T-helper 2 cell treated with Interferon-gamma antibody and Interleukin-4, amounts not matched to agents 5 μg/mL and 100 μg/mL, for 36 hours (primary cell): ENCODE results near the gene MCU.

Experiments
- DNase-seq: peaks from one replicate; pipeline ENCODE4 v3.0.0; 2021; ENCODE audit warnings: low spot score
- H3K27ac Mint-ChIP-seq: one replicate; pipeline ENCODE4 v1.8.0; 2021; ENCODE audit warnings: mild to moderate bottlenecking, mixed read lengths
- H3K27me3 Mint-ChIP-seq: one replicate; pipeline ENCODE4 v1.8.0; 2021; ENCODE audit warnings: low read depth, mixed read lengths
- H3K36me3 Mint-ChIP-seq: one replicate; pipeline ENCODE4 v1.8.0; 2021; ENCODE audit warnings: low read depth, mixed read lengths
- H3K4me1 Mint-ChIP-seq: one replicate; pipeline ENCODE4 v1.8.0; 2021; ENCODE audit warnings: low read depth, mixed read lengths
- H3K4me3 Mint-ChIP-seq: one replicate; pipeline ENCODE4 v1.8.0; 2022; ENCODE audit warnings: mild to moderate bottlenecking, moderate library complexity, mixed read lengths
- H3K9me3 Mint-ChIP-seq: one replicate; pipeline ENCODE4 v1.8.0; 2021; ENCODE audit warnings: mixed read lengths

Gene MCU

GRCh38 chr10:72801263-72801868 lies 109.4 kb downstream of the MCU start:
- H3K27me3 Mint-ChIP-seq: no peaks in the 10 kb centered on the region
- no peak overlapping the region for H3K27ac Mint-ChIP-seq
- H3K36me3 Mint-ChIP-seq: no peaks in the 10 kb centered on the region
- no peaks in the 10 kb centered on the region for H3K9me3 Mint-ChIP-seq
- no peak for DNase-seq
- no peak overlapping the region for H3K4me3 Mint-ChIP-seq
- peaks cover 8% of the 10 kb centered on the region for H3K4me1 Mint-ChIP-seq

DNA sequence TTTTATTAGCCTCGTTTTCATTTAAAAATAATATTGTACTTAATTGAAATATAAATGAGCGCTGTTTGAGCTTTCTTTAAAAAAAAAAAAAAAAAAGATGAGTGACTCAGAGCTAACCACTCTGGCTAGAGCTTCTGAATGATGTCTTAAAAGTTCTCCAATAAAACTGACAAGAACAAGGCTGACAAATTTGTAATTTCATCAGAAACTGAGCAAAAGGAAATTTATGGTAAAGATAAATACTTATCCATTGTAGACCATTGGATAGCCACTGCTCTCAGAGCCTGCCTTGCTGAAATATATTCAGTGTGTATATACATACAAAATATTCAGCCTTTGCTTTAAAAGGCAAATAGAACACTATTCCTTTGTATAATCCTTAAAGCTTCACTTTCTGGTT lies 110.4 kb downstream of the MCU start:
- no peaks in the 10 kb centered on the region for H3K36me3 Mint-ChIP-seq
- no peaks in the 10 kb centered on the region for H3K9me3 Mint-ChIP-seq
- no peak for DNase-seq
- no peak overlapping the region for H3K4me3 Mint-ChIP-seq
- no peaks in the 10 kb centered on the region for H3K27me3 Mint-ChIP-seq
- no peak overlapping the region for H3K27ac Mint-ChIP-seq
- peaks cover 8% of the 10 kb centered on the region for H3K4me1 Mint-ChIP-seq

GRCh38 chr10:72802763-72803505 lies 111.0 kb downstream of the MCU start:
- Mint-ChIP-seq H3K4me1 (peaks cover 8% of the 10 kb centered on the region), H3K4me3 (no peak overlapping the region)

GRCh38 chr10:72808001-72808400 lies 116.1 kb downstream of the MCU start:
- DNase-seq: no peak
- H3K9me3 Mint-ChIP-seq: no peaks in the 10 kb centered on the region
- no peaks in the 10 kb centered on the region for H3K36me3 Mint-ChIP-seq
- no peaks in the 10 kb centered on the region for H3K4me1 Mint-ChIP-seq
- no peak overlapping the region for H3K4me3 Mint-ChIP-seq
- no peak overlapping the region for H3K27ac Mint-ChIP-seq
- peaks cover 3% of the 10 kb centered on the region for H3K27me3 Mint-ChIP-seq

More at GRCh38 chr10:72802763-72803505, 111.0 kb downstream of the MCU start:
- H3K27ac Mint-ChIP-seq: no peak overlapping the region
- no peaks in the 10 kb centered on the region for H3K36me3 Mint-ChIP-seq
- no peaks in the 10 kb centered on the region for H3K9me3 Mint-ChIP-seq
- DNase-seq: no peak
- no peaks in the 10 kb centered on the region for H3K27me3 Mint-ChIP-seq

- no peak for DNase-seq
- H3K9me3 Mint-ChIP-seq: no peaks in the 10 kb centered on the region
- H3K27me3 Mint-ChIP-seq: peaks cover 3% of the 10 kb centered on the region
- no peaks in the 10 kb centered on the region for H3K36me3 Mint-ChIP-seq
- no peak overlapping the region for H3K4me3 Mint-ChIP-seq
- H3K27ac Mint-ChIP-seq: no peak overlapping the region
- H3K4me1 Mint-ChIP-seq: no peaks in the 10 kb centered on the region
Observed at GRCh38 chr10:72809006-72809405, 117.1 kb downstream of the MCU start.

DNA sequence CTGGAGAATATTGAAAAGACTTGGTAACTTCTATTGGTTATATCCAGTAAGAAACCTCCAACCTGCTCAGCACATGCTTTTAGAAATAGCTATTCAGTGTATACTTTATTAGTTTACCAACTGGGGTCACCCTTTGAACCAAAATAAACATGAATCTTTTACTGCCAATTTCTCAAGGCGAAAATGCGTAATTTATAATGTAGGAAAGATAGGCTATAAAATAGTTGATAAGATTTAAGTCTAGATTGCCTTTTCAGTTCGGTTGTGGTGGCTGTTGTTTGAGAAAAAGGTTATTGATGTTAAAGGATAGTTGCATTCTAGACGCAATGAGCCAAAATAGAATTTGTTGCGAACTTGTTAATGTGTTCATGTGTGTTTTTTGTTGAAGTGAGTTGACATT lies 119.0 kb downstream of the MCU start:
- H3K4me1 Mint-ChIP-seq: no peaks in the 10 kb centered on the region
- no peak overlapping the region for H3K4me3 Mint-ChIP-seq
- DNase-seq: no peak
- no peaks in the 10 kb centered on the region for H3K9me3 Mint-ChIP-seq
- H3K27ac Mint-ChIP-seq: no peak overlapping the region
- H3K36me3 Mint-ChIP-seq: no peaks in the 10 kb centered on the region
- peaks cover 6% of the 10 kb centered on the region for H3K27me3 Mint-ChIP-seq

GRCh38 chr10:72812415-72812752 lies 120.4 kb downstream of the MCU start:
- Mint-ChIP-seq H3K4me3 (no peak overlapping the region), H3K27me3 (peaks cover 6% of the 10 kb centered on the region), H3K27ac (no peak overlapping the region), H3K36me3 (no peaks in the 10 kb centered on the region), H3K9me3 (no peaks in the 10 kb centered on the region), H3K4me1 (no peaks in the 10 kb centered on the region)
- DNase-seq: no peak

DNA sequence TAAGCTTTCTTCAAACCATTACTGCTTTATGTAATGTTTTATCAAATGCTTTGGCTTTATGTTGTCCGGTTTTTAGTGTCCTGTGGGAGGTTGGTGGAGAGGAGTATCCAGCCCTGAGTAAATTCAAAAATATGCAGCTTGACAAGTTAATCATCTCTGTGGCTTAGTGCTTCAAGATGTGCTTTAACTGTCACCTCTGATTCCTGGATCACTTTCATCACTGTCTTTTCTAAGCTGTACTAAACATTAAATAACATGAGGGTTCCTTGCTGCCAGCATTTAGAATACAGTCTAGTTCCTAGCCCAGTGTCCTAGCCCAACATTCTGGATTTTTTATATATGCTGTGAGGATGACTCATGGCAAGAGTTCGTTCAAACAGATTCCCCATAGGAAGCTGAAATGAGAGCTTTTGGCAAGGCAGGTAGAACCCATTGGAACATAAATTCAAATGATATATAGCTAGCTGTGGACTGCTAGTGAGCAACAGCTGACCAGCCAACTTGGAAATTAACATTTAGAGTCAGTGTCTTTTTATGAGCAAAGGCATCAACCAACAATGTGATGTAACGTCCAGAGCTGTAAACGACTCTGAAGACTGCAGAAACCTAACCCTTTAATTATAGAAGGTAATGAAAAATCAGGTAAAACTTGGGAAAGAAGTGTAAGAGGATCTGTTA lies 120.9 kb downstream of the MCU start:
- DNase-seq: no peak
- Mint-ChIP-seq H3K9me3 (no peaks in the 10 kb centered on the region), H3K27me3 (peaks cover 6% of the 10 kb centered on the region), H3K27ac (no peak overlapping the region), H3K36me3 (no peaks in the 10 kb centered on the region), H3K4me3 (no peak overlapping the region), H3K4me1 (no peaks in the 10 kb centered on the region)

DNA sequence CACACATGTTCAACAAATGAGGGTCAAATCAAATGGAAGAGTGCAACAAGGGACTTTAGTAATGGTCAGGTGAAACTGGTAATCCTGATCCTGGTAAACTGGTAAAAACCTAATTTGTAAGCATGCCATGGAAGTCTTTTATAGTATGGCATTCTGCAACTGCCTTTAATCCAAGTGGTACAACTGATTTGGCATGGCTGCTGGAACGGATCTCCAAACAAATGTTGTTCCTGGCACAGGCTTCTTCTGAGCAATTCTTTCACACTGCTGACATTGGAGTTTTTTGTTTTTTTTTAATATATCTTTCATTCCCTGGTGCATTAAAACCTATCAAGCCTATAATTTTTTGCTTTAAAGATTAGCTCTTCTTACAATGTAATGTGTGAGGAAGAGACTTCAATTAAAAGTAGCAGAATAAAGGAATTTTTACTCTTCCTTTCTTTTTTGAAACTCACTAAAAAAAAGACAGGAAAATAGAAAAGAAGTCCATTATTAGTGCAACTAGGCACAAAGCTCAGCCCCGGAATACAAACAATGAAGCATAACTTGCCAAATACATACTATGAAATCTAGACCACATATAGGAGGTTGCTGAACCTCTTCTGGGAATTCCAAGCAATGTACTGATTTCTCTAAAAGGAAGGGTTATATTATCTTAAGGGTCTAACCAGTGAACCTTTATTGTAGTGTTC lies 122.3 kb downstream of the MCU start:
- H3K9me3 Mint-ChIP-seq: no peaks in the 10 kb centered on the region
- H3K4me1 Mint-ChIP-seq: no peaks in the 10 kb centered on the region
- H3K36me3 Mint-ChIP-seq: no peaks in the 10 kb centered on the region
- H3K27me3 Mint-ChIP-seq: peaks cover 3% of the 10 kb centered on the region
- no peak overlapping the region for H3K27ac Mint-ChIP-seq
- H3K4me3 Mint-ChIP-seq: no peak overlapping the region
- DNase-seq: no peak

GRCh38 chr10:72816565-72816964 lies 124.6 kb downstream of the MCU start:
- Mint-ChIP-seq H3K27ac (no peak overlapping the region), H3K4me1 (no peaks in the 10 kb centered on the region), H3K27me3 (peaks cover 3% of the 10 kb centered on the region), H3K9me3 (no peaks in the 10 kb centered on the region), H3K36me3 (no peaks in the 10 kb centered on the region), H3K4me3 (no peak overlapping the region)
- DNase-seq: no peak

GRCh38 chr10:72818076-72818475 lies 126.1 kb downstream of the MCU start:
- DNase-seq: no peak
- H3K27me3 Mint-ChIP-seq: peaks cover 3% of the 10 kb centered on the region
- no peaks in the 10 kb centered on the region for H3K36me3 Mint-ChIP-seq
- H3K4me1 Mint-ChIP-seq: no peaks in the 10 kb centered on the region
- H3K9me3 Mint-ChIP-seq: no peaks in the 10 kb centered on the region
- H3K4me3 Mint-ChIP-seq: no peak overlapping the region
- H3K27ac Mint-ChIP-seq: no peak overlapping the region

- Mint-ChIP-seq H3K36me3 (no peaks in the 10 kb centered on the region), H3K27ac (no peak overlapping the region), H3K4me3 (no peak overlapping the region), H3K27me3 (peaks cover 3% of the 10 kb centered on the region), H3K9me3 (no peaks in the 10 kb centered on the region), H3K4me1 (no peaks in the 10 kb centered on the region)
- no peak for DNase-seq
Observed at GRCh38 chr10:72819053-72819452, 127.1 kb downstream of the MCU start.

DNA sequence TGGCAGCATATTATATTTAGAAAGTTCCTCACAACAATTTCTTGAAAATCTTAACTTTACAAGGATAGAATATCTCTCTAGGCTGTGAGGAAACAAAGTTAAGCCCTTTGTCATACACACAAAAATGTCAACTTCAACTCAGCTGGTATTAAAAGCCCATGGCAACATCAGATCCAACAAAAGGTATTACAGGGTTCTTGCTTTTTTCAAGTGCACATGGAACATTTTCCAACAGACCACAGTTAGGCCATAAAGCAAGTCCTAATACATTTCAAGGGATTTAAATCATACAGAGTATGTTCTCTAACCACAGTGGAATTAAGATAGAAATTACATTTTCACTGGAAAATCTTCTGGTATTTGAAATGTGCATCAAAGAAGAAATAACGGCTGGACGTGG lies 129.7 kb downstream of the MCU start:
- Mint-ChIP-seq H3K4me1 (no peaks in the 10 kb centered on the region), H3K4me3 (no peak overlapping the region), H3K9me3 (no peaks in the 10 kb centered on the region), H3K27ac (no peak overlapping the region), H3K27me3 (no peaks in the 10 kb centered on the region), H3K36me3 (no peaks in the 10 kb centered on the region)
- DNase-seq: no peak

DNA sequence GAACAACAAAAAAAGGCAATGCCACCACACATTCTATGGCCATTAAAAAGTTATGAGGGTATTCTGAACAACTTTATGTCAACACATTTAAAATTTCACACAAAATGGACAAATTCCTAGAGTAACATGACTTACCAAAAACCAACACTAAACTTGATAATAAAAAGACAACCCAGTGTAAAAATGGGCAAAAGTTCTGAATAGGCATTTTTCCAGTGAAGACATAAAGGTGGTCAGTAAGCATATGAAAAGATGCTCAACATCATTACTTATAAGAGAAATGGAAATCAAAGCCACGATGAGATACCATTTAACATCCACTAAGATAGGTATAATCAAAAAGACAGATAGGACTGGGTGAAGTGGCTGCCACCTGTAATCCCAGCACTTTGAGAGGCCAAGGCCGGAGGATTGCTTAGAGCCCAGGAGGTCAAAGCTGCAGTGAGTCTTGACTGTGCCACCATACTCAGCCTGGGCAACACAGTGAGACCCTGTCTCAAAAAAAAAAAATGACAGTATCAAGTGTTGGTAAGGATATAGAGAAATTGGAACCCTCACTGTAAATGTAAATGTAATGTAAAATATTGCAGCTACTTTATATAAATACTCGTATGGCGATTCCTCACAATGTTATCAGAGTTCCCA lies 130.5 kb downstream of the MCU start:
- no peaks in the 10 kb centered on the region for H3K36me3 Mint-ChIP-seq
- H3K4me1 Mint-ChIP-seq: no peaks in the 10 kb centered on the region
- H3K4me3 Mint-ChIP-seq: no peak overlapping the region
- DNase-seq: no peak
- no peaks in the 10 kb centered on the region for H3K27me3 Mint-ChIP-seq
- no peak overlapping the region for H3K27ac Mint-ChIP-seq
- no peaks in the 10 kb centered on the region for H3K9me3 Mint-ChIP-seq
